OCI-LY1 (cell line): Measurements from ENCODE around the gene CCDC14.

Experiments used
- H2AFZ ChIP-seq: fragments of 200-600 bp; sonication (generic), shearing (Covaris generic); 2 replicates; pipeline ENCODE4 v1.6.0; 2014; ENCODE audit warnings: antibody characterized with exemption, mild to moderate bottlenecking, low read length
- H3F3A ChIP-seq: fragments of 200-600 bp; sonication (generic), shearing (Covaris generic); 2 replicates; pipeline ENCODE4 v1.6.0; 2014; ENCODE audit warnings: mild to moderate bottlenecking, antibody characterized with exemption, low read length, moderate library complexity; ENCODE audit not compliant: insufficient read depth
- H3K27ac ChIP-seq: fragments of 200-600 bp; sonication (generic); 2 replicates; pipeline ENCODE4 v1.5.1; 2014; ENCODE audit warnings: low read length, mixed run types, mild to moderate bottlenecking, low read depth; ENCODE audit not compliant: poor library complexity, severe bottlenecking
- H3K27me3 ChIP-seq: fragments of 200-600 bp; sonication (generic); 2 replicates; pipeline ENCODE4 v1.6.0; 2014; ENCODE audit warnings: antibody characterized with exemption, mild to moderate bottlenecking, low read length, moderate library complexity; ENCODE audit not compliant: insufficient read depth
- H3K36me3 ChIP-seq: fragments of 200-600 bp; sonication (generic); 2 replicates; pipeline ENCODE4 v1.6.1; 2014; ENCODE audit warnings: mild to moderate bottlenecking, antibody characterized with exemption, low read length, moderate library complexity, mixed read lengths; ENCODE audit not compliant: insufficient read depth
- H3K4me1 ChIP-seq: fragments of 200-600 bp; sonication (generic); 2 replicates; pipeline ENCODE4 v1.5.1; 2014; ENCODE audit warnings: mild to moderate bottlenecking, low read length, moderate library complexity; ENCODE audit not compliant: insufficient read depth, severe bottlenecking
- H3K4me2 ChIP-seq: fragments of 200-600 bp; sonication (generic), shearing (Covaris generic); 2 replicates; pipeline ENCODE4 v1.6.1; 2014; ENCODE audit warnings: low read length
- H3K4me3 ChIP-seq: fragments of 200-600 bp; sonication (generic); 2 replicates; pipeline ENCODE4 v1.5.1; 2014; ENCODE audit warnings: low read length, low read depth, mild to moderate bottlenecking, mixed read lengths; ENCODE audit not compliant: poor library complexity, severe bottlenecking
- H3K79me2 ChIP-seq: fragments of 200-600 bp; shearing (Covaris generic); 2 replicates; pipeline ENCODE4 v1.6.1; 2016; ENCODE audit warnings: mixed run types, low read length, mixed read lengths; ENCODE audit not compliant: insufficient read depth
- H3K9ac ChIP-seq: fragments of 200-600 bp; sonication (generic), shearing (Covaris generic); 2 replicates; pipeline ENCODE4 v1.6.1; 2014; ENCODE audit warnings: mild to moderate bottlenecking, low read length, mixed read lengths
- H3K9me2 ChIP-seq: fragments of 200-600 bp; sonication (generic), shearing (Covaris generic); 2 replicates; pipeline ENCODE4 v1.6.1; 2014; ENCODE audit warnings: low read depth, mild to moderate bottlenecking, low read length, mixed read lengths
- H3K9me3 ChIP-seq: fragments of 200-600 bp; shearing (Covaris generic); 2 replicates; pipeline ENCODE4 v1.6.1; 2014; ENCODE audit warnings: low read length, mixed read lengths
- H4K20me1 ChIP-seq: fragments of 200-600 bp; sonication (generic), shearing (Covaris generic); 2 replicates; pipeline ENCODE4 v1.6.0; 2016; ENCODE audit warnings: mild to moderate bottlenecking, low read length; ENCODE audit not compliant: insufficient read depth
- EZH2 ChIP-seq: fragments of 200-600 bp; sonication (generic), shearing (Covaris generic); IDR thresholded peaks from 2 replicates; pipeline ENCODE4 v1.8.0; 2017; ENCODE audit warnings: borderline replicate concordance, mixed run types, mild to moderate bottlenecking, antibody characterized with exemption, low read length, moderate library complexity, mixed read lengths
- TF ChIP-seq, protein P1 (sequence below): fragments of 200-600 bp; sonication (generic), shearing (Covaris generic); IDR thresholded peaks from 2 replicates; pipeline ENCODE4 v1.5.1; 2017; ENCODE audit warnings: mild to moderate bottlenecking, antibody characterized with exemption, low read length, moderate library complexity, mixed read lengths

The CCDC14 gene

DNA sequence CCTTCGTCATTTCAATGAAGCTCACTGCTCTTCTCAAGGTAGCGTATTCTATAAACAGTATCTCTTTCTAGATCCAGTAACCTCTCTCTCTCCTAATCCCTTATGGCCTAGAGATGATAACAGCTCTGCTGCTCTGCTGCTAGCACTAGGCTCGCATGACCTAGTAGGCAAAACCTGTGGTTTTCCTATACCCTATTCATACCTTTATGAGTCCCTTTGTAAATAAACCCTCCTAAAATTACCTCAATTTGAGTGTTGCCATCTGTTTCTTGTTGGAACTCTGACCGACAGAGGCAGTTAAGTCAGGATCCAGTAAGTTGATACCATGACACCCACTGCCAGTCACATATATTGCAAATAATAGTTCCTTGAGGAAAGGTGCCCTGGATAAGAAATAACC, 7.3 kb downstream of the CCDC14 start:
- Histone ChIP-seq H3K4me3 (no peak overlapping the region), H3K36me3 (peaks cover 59% of the 10 kb centered on the region), H3K27ac (peak overlapping the region; percentile 44)

DNA sequence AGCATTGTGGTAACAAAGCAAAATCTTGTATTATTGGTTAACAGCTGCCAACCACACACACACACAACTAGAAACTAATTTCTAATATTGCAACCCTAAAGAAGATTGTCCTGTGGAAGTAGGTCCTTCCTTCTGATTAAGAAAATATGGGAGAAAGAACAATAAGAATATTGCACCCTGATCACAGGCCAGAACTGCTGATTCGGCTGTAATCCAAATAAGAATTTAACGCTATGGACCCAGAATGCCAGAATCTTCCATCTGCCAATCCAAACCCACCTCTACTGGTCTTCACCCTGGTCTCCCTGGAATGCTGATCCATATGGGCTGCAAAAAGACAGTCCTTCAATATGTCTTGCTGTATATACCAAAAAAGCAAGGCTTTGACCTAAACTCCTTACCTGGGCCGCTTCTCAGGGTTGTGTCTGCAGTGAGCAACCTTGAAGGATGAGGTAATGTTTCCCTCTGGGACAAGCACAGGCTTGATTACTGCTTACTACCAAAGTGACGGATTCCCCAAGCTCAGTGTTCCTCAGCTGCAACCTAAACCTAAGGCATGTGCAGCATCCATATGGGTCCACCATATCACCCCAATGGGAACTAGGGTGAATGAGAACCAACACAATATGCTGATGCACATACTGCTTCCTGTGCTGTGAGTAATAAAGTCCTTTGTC, 8.0 kb downstream of the CCDC14 start:
- H3K4me3 ChIP-seq = no peak overlapping the region
- no peaks in the 10 kb centered on the region for H3K27me3 ChIP-seq
- TF ChIP-seq, protein P1, sequence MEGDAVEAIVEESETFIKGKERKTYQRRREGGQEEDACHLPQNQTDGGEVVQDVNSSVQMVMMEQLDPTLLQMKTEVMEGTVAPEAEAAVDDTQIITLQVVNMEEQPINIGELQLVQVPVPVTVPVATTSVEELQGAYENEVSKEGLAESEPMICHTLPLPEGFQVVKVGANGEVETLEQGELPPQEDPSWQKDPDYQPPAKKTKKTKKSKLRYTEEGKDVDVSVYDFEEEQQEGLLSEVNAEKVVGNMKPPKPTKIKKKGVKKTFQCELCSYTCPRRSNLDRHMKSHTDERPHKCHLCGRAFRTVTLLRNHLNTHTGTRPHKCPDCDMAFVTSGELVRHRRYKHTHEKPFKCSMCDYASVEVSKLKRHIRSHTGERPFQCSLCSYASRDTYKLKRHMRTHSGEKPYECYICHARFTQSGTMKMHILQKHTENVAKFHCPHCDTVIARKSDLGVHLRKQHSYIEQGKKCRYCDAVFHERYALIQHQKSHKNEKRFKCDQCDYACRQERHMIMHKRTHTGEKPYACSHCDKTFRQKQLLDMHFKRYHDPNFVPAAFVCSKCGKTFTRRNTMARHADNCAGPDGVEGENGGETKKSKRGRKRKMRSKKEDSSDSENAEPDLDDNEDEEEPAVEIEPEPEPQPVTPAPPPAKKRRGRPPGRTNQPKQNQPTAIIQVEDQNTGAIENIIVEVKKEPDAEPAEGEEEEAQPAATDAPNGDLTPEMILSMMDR = no peak
- TF ChIP-seq EZH2 = no peak
- peaks cover 13% of the 10 kb centered on the region for H3K4me1 ChIP-seq
- peaks cover 66% of the 10 kb centered on the region for H3K36me3 ChIP-seq
- H3K9me3 ChIP-seq = no peaks in the 10 kb centered on the region
- H4K20me1 ChIP-seq = no peaks in the 10 kb centered on the region
- H3K9ac ChIP-seq = no peak overlapping the region
- H2AFZ ChIP-seq = no peak overlapping the region
- no peaks in the 10 kb centered on the region for H3F3A ChIP-seq
- no peak overlapping the region for H3K4me2 ChIP-seq
- H3K79me2 ChIP-seq = no peaks in the 10 kb centered on the region; the same call in 1 of the 2 replicates
- no peaks in the 10 kb centered on the region for H3K9me2 ChIP-seq
- H3K27ac ChIP-seq = no peak overlapping the region

More for the DNA sequence above, 7.3 kb downstream of the CCDC14 start:
- Histone ChIP-seq H3K4me1 (peaks cover 21% of the 10 kb centered on the region), H3K9ac (no peak overlapping the region), H3K4me2 (peak overlapping the region; percentile 5; the same call in 1 of the 2 replicates), H3K79me2 (no peaks in the 10 kb centered on the region; the same call in 1 of the 2 replicates), H3K9me3 (no peaks in the 10 kb centered on the region), H3F3A (no peaks in the 10 kb centered on the region), H2AFZ (no peak overlapping the region), H3K27me3 (no peaks in the 10 kb centered on the region), H4K20me1 (no peaks in the 10 kb centered on the region), H3K9me2 (no peaks in the 10 kb centered on the region)
- TF ChIP-seq EZH2 = no peak
- TF ChIP-seq, protein P1 = no peak

DNA sequence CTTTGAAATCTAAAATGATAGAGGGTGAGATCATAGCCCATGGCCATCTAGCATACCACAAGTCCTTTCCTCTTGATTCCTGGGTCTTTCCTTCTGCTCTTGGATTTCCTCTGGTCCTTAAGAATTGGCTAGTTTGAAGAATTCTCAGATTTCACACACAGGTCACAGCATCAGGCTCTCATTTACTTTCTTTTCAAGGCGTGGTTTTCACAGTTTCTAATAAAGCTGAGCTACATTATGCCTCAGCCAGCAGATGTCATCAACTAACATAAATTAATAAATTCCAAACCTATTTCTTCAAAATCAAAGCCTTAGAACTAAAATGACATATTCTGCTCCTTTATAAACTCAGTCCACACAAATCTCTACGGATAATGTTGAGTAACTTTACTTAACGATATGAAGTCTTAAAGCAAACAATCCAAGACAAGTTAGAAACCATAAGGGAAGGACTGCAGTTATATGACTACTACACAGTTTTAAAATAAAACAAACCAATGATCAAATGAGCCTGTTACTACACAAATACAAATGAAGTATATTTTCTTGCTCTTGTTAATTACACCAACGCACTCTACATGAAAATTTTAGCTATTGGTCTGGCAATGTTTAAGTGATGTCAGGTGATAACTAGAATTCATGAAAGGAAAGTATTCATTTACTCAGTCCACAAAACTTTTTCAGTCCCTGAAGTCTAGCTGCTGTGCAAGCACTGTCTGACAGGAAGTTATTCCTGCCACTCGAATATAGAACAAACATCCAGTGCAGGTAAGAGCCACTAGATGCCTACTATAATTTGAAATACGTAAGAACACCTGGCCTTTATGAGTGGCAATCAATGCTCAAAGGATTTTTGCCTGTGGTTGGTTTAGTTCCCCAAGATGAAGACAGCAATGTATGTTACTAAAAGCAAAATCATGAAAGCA, 9.2 kb downstream of the CCDC14 start:
- Histone ChIP-seq H3K79me2 (no peaks in the 10 kb centered on the region; the same call in 1 of the 2 replicates), H3F3A (no peaks in the 10 kb centered on the region), H4K20me1 (no peaks in the 10 kb centered on the region), H3K9me3 (no peaks in the 10 kb centered on the region), H3K4me3 (no peak overlapping the region), H2AFZ (no peak overlapping the region), H3K27me3 (no peaks in the 10 kb centered on the region), H3K36me3 (peaks cover 75% of the 10 kb centered on the region), H3K9me2 (no peaks in the 10 kb centered on the region), H3K9ac (no peak overlapping the region), H3K4me2 (no peak overlapping the region), H3K4me1 (peaks cover 10% of the 10 kb centered on the region), H3K27ac (no peak overlapping the region)
- no peak for TF ChIP-seq EZH2
- TF ChIP-seq, protein P1 = no peak
